DMS114 treated with DMSO at 0.1 percent for 48 hours (cell line): ENCODE measurements around the gene ANO5.

Experiments
- DNase-seq: peaks from one replicate; lab custom pipeline; 2025; ENCODE audit not compliant: unreplicated experiment; lab: John Stamatoyannopoulos, UW

The ANO5 gene, protein sequence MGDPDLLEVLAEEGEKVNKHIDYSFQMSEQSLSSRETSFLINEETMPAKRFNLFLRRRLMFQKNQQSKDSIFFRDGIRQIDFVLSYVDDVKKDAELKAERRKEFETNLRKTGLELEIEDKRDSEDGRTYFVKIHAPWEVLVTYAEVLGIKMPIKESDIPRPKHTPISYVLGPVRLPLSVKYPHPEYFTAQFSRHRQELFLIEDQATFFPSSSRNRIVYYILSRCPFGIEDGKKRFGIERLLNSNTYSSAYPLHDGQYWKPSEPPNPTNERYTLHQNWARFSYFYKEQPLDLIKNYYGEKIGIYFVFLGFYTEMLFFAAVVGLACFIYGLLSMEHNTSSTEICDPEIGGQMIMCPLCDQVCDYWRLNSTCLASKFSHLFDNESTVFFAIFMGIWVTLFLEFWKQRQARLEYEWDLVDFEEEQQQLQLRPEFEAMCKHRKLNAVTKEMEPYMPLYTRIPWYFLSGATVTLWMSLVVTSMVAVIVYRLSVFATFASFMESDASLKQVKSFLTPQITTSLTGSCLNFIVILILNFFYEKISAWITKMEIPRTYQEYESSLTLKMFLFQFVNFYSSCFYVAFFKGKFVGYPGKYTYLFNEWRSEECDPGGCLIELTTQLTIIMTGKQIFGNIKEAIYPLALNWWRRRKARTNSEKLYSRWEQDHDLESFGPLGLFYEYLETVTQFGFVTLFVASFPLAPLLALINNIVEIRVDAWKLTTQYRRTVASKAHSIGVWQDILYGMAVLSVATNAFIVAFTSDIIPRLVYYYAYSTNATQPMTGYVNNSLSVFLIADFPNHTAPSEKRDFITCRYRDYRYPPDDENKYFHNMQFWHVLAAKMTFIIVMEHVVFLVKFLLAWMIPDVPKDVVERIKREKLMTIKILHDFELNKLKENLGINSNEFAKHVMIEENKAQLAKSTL

DNA sequence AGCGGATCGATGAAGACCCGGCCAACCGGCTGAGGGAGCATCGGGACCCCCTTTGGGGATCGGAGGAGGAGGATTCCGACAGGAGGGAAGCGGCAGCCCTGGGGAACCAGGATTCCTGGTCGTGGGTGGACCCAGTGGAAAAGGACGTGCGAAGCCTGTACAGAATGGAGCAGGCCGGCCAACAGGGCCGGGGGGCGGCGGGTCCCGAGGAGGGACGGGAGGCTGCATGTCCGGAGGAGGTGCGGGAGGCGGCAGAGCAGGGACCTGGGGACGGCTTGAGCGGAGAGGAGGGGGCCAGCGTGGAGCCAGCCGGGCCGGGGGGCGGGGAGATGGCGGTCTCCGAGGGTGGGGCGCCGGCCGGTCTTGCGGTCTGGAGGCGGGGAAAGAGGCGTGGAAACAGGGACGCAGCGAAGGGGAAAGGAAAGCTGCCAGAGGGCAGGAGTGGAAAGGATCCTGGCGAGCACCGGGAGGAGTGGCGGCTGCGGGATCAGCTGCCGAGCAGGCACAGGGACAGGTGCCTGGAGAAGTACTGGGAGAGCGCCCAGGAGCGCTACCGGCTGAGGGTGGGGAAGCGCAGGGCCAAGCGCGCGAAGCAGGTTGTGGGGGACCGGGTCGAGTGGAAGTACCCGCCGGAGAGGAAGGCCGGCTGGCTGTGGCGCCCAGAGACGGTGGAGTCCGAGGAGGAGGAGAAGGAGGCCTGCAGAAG is at the start of gene ANO5:
Gene ANO5, plus strand, starts transcription at position 444 of the 706 bp plus-strand sequence. CDS start 408 bp downstream, outside the sequence.
- DNase-seq: no peak

DNA sequence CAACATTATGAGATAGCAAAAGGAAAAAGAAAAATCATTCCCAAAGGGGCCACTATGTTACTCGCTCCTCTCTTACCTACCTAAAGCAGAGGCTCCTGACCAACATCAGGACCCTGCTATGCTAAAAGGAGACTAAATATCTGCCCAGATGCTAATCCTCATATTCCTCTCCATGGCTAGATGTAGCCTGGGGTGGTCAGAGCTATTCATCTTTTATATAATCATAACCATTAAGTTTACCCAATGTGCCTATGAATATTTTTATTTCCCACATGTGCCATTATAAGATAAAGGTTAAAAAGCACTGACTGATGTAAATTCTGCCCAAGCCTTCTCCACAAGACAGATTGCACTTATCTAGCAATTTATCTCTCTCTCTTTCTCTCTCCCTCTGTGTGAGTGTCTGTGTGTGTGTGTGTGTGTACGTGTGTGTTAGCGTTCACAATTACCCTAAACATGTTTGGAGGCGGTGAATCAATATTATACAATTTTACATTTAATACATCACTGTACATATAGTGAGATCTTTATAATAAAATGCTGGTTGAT is 41.2 kb upstream of the ANO5 start:
- DNase-seq: no peak

DNA sequence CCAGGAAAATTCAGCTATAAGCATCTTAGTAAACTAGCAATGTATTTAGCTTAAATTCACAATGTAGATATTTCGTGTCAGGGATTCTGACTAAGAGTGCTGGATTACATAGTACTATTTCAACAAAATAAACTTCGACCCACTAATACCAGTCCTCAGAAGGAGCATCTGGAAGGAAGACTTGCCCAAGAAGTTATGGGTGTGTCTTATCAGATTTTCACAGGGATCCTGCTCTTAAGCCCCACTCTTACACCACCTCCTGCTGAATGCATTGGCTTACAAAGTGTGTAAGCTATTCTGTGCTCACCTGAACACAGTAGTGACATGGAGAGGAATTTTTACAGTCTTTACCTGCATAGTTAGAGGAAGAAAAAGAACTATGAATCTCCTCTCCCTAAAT is 35.4 kb upstream of the ANO5 start:
- DNase-seq: no peak

DNA sequence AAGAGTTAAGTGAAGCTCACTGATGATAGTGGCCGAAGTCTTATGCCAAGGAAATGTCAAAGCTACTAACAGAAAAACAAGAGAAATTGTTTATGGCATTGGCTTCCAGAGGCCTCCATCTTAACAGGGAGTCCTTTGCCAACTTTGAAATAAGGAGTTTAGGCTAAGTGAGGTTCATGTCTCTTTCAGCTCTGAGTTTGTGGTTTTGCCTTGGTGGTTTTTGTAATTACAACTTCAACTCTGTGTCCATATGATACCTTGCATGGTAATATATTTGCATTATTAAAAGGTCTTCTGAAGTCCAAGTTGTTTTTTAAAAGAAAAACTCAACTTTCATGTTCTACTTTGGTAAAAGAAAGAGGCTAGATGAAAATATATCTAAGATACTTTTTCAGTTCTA is 31.4 kb upstream of the ANO5 start:
- no peak for DNase-seq

DNA sequence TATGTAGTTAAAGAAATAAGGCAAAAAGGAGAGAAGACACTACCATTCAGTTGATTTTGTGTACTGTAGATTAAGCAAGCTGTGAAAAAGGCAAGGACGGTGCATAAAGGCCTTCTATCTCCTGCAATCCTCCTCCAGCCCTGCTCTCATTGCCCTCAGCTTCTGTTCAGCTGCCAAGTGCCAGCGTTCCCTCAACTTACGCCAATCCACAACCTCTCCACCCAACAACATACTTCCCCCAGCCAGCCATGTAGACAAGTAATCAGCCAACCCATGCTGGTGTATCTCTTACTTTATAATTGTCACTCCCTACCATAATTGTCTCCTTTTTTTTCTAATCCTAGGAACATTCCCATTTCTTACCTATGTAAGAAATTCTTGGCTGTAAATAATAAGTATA is 30.1 kb upstream of the ANO5 start:
- DNase-seq: no peak

DNA sequence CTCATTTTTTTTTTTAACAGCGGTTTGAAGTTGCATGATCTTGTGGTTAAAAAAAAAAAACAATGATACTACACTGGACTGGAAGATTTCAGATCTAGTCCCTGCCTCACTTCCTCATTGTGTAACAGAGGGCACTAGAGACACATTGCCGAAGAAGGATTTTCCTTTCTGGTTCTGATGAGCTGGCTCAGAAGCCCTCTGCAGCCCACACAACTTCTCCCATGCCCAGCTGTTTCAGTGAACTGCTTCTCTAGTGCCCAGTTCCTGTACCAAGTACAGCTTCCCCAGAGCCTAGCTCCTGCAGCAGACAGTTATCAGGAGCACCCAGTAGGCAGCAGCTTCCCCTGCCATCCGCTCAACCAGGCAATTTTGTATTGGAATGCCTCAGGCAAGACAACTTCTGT is 29.5 kb upstream of the ANO5 start:
- no peak for DNase-seq

DNA sequence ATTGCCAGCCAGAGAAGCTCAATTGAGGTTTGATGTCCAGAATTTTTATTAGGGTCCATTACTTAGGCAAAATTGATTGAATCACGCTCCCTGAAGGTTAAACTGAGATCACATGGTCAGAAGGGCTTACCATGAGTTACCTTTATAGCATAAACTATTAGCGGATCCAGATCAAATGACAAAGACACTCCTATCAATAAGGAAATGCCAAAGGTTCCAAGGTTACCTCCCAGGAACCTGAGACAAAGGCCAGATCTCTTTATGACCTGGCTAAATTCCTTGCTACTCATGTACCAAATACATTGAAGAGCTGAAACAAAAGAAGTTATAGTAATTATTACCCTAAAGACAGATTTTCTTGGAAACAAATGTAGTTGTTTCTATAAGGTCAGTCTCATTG is 27.8 kb upstream of the ANO5 start:
- DNase-seq: no peak

DNA sequence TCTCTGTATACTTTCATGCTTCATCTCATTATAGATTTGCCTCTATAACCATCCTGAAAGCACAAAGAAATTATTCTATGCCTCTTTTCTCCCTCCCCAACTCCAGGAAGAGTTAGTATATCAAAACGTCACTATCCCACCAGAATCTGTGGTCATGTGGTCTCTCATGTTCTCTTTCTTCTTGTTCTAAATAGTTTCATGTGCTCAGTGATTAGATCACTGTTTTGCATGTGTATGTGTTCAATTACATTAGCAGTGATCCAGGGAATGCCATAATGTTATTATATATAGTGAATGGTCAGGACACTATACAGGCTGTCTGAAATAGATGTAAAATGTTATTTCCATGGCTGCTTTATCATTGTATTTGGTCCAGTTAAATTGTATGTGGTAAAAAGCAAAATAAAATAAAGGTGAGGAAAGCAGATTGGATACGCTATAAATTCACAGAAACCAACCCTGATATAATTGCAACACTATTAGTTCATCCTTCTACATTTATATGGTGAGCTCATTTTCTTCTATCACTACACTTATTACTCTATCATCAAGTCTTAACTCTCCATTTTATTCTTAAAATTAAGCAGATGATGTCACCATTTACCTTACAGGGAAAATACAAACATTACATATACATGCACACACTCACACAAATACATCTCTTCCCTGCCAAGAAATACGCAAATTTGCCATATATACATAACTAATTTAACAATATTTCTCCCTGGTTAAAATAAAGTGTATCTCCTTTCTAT is 26.9 kb upstream of the ANO5 start:
- no peak for DNase-seq

DNA sequence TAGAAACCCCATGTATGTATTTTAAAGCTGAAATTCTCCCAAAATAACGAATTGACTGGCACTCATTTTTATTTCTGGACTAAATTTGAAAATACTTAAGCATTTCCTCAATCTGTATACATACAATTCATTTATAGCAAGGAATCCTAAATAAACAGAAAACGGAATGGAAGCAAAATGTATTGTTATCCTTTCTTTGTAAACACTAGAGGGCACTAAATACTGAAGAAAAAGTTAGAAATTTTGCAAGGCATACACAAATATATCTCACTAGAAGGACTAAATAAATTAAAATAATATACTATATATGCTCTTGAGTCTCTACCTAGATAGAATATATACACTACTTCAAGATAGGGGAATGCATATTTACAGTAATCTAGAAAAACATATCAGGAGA is 23.1 kb upstream of the ANO5 start:
- no peak for DNase-seq

DNA sequence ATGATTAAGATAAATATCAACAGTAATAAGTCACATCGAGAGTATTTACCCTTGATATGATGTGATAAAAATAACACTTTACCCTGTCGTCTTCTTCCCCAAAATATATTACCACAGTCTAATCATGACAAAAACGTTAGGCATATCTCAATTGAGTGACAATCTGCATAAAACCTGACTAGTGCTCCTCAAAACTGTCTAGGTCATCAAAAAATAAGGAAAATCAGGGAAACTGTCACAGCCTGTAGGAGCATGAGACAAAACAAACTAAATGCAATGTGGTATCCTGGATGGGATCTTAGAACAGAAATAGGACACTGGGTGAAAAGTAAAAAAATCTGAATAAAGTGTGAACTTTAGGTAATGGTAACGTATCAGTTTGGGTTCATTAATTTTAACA is 19.4 kb upstream of the ANO5 start:
- DNase-seq: no peak

DNA sequence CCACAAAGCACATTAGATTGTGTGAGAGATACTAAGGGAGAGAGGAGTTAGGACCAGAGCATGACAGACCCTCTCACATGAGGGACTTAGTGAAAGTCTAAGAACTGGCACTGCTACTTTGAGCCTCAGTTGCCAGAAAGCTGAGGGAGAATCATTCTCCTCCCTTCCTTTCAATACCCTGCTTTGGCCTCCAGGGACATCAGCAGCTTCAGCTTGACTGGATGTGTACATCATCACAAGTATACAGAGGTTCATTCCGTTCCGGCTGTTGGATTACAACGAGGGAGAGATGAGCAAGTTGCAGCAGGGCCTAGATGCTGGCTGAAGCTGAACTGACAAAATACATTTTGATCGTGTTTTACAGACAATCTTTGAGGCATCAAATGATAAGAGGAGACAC is 15.7 kb upstream of the ANO5 start:
- no peak for DNase-seq

DNA sequence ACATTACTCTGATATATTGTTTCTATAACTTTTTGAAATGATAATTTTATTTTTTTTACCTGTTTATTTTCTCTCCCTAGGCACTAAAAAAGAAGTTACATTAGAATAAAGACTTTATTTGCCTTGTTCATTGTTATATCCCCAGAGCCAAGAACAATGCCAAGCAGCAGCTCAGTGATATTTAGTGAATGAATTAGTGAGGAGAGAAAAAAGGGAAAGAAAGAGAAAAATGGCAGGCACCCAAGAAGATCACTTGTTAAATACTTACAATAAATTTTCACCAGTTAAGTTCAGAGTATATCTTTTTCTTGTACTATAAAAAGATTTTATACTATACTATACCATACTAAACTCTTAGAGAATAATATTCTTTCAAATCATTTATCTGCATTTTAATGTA is 13.3 kb upstream of the ANO5 start:
- DNase-seq: no peak

DNA sequence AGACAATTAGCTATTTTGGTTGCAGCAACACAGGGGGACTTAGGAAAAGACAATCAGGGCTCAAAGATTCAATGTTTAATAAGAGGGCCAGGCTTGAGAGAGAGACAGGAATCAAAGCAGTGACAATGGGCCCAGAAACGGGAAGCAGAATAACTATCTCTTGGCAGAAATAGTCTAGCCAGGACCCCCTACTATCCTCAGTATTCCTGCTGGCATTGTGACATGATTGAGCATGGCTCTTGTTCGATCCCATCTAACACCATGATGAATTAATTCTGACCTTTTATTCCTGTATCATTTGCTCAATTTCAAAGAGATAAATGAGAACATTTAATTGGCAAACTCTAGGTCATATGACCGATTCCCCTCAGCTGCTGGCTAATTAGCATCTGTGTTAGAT is 12.8 kb upstream of the ANO5 start:
- no peak for DNase-seq

DNA sequence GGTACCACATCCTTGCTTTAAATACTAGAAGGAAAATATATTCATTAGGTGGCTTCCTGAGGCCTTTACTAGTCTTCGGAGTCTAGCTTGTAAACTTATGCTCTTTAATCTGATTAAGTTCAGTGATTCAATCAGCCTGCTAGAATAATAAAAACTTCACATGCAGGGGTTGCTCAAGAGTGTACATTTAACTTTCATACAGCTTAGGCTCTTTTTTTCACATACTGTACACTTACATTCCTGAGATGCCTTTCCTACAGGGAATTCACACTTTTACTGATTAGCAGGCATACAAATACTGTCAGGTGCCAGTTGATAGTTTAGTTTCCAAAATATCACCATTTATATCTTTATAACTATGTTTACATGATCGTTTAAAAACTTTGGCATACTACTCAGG is 3.2 kb upstream of the ANO5 start:
- DNase-seq: no peak

DNA sequence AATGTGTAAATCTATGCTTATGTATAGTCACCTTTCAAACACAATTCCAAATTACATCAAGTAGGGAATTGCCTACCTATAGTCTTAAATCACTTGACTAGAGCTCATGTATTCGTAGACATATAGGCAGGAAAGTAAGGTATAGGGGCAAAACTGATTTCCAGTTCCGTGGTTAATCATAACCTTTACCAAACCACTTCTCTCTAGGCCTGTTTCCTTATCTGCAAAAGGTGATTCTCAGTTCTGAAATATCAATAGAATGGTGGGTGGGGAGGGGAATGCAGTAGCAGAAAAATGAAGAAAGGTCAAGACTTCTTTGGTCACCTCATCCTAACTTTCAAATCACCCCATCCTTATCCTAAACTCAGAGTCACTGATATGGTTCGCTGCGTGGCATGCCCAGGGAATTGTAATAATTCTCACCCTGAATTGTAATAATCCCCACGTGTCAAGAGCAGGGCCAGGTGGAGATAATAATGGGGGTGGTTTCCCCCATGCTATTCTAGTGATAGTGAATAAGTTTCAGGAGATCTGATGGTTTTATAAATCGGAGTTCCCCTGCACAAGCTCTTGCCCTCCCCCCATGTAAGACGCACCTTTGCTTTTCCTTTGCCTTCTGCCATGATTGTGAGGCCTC is 1.9 kb upstream of the ANO5 start:
- DNase-seq: no peak

DNA sequence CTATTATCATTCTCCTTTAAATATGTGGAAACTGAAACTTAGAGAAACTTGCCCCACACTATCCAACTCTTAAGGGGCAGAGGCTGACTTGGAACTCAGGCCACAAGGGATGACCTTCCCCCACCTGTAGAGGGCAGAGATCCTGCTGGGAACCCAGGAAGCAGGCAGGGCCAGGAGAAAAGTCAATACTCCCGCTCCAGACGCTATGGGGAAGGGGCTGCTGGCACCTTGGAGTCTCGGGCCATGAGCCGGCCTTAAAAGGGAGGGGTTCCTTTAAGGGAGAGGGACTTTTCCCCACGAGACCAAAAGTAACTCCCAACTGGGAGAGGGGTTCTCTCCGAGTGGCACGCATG is 620 bp upstream of the ANO5 start:
- no peak for DNase-seq

DNA sequence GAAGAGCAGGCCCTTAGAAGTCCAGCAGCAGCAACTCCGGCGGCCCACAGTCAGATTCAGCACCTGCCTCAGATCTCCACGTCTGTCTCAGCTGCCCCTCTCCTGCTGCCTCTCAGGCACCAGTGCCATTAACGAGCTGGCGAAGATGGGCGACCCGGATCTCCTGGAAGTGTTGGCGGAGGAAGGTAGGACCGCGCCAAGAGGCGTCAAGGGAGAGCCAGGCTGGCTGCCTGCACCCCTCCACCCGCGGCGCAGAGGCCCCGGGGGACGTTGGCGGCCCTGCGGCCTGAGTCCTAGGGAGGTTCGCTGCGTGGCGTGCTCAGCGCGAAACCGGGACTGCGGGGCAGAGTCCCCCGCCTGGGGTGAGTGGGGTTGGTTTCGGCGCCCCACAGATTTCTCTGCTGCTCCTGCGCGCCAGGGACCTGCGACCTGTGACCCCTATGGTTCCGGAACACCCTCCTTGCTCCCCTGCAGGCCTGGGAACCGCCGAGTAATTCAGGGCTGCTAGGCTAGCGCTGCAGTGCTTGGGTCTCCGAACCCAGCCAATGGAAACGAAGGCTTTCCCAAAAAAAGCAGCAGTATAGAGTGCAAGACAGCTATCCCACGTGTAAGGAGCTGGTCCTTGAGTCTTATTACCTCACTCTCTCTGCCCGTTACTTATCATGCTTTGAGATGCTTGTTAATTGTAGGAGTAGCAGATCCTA is 615 bp downstream of the ANO5 start:
- DNase-seq: no peak

DNA sequence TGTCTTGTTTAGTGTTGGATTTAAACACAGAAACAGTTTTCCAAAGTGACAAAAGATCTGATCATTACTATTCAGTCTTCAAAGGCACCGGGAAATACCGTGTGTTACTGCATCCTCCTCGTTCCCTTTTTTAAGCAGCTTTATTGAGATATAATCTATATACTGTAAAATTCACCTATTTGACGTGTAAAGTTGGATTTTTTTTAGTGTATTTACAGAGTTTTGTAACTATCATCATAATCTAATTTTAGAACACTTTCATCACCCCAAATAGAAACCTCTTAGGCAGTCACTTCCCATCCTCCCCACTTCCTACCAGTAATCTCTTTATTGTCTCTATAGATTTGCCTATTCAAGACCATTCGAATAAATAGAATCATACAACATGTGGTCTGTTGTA is 1.4 kb downstream of the ANO5 start:
- no peak for DNase-seq

DNA sequence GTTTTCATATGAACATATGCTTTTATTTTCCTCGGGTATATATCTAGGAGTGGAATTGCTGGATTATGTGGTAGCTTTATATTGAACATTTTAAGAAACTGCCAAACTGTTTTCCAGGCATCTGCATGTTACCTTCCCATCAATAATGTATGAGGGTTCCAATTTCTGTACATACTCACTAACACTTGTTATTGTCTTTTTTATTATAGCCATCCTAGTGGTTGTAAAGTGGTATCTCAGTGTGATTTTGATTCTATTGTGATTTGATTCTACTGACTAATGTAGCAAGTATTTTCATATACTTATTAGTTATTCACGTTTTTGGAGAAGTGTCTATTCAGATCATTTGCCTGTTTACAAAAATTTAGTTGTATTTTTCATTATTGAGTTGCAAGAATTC is 2.0 kb downstream of the ANO5 start:
- DNase-seq: no peak
